ENCODE results near the gene RAMP3.

RAMP3 gene

DNA sequence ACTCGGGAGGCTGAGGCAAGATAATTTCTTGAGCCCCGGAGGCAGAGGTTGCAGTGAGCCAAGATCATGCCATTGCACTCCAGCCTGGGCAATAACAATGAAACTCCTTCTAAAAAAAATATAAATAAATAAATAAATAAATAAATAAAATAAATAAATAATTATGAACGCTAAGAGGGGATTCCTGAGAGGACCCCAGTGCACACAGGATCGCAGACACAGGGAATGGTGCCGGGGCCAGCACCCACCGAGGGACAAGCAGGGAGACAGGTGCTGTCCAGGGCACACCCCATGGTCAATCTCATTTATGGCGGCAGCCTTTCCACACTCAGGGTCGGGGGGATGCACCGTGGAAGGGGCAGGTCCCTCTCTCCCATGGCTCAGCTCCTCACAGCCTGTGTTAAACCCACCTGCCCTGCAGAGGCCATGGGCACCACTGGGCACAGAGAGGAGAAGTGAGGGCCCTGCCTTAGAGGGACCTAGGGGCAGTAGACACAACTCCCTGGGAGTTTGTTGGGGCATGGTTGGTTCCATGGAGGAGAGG, 2.2 kb upstream of the RAMP3 start:
- H3K4me3 ChIP-seq (replicated peaks; ENCODE audit: low read depth, low read length), result no peak overlapping the region
- TF ChIP-seq CTCF (IDR thresholded peaks at IDR 0.05; ENCODE audit: insufficient read depth, low read length, poor library complexity, severe bottlenecking), result no peak
- DNase-seq (ENCODE audit: extremely low read depth, insufficient read length), result no peak
- H3K27me3 ChIP-seq (replicated peaks; ENCODE audit: control insufficient read depth, insufficient read depth, low read length), result peaks cover 1% of the 10 kb centered on the region; the same call in 1 of the 2 replicates
- no peaks in the 10 kb centered on the region for H3K36me3 ChIP-seq (ENCODE audit: control insufficient read depth, insufficient read depth, low read length)

GRCh38 chr7:45155941-45156340, 1.6 kb upstream of the RAMP3 start:
- DNase-seq (ENCODE audit: extremely low read depth, insufficient read length), result no peak
- H3K36me3 ChIP-seq (ENCODE audit: control insufficient read depth, insufficient read depth, low read length), result no peaks in the 10 kb centered on the region
- TF ChIP-seq CTCF (IDR thresholded peaks at IDR 0.05; ENCODE audit: insufficient read depth, low read length, poor library complexity, severe bottlenecking), result no peak
- no peak overlapping the region for H3K4me3 ChIP-seq (replicated peaks; ENCODE audit: low read depth, low read length)
- peaks cover 1% of the 10 kb centered on the region; the same call in 1 of the 2 replicates for H3K27me3 ChIP-seq (replicated peaks; ENCODE audit: control insufficient read depth, insufficient read depth, low read length)

GRCh38 chr7:45156516-45157272, 897 bp upstream of the RAMP3 start:
- no peak for DNase-seq (ENCODE audit: extremely low read depth, insufficient read length)
- TF ChIP-seq CTCF (IDR thresholded peaks at IDR 0.05; ENCODE audit: insufficient read depth, low read length, poor library complexity, severe bottlenecking), result no peak
- H3K4me3 ChIP-seq (replicated peaks; ENCODE audit: low read depth, low read length), result no peak overlapping the region

DNA sequence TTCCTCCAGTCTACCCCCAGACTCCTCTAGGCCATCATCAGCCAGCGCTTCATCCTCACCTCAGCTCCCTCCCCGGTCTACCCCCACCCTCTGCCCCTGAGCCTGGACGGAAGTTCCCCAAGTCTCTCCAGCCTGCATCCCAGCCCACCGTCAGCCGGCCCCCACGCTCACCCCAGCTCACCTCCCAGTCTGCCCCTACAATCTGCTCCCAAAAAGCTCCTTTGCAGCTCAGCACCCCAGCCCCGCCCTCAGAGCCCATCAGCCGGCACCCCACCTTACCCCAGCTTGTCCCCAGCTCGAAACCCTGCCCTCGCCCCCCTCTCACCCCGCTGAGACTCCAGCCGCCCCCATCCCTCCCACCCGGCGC, 322 bp upstream of the RAMP3 start:
- no peak for TF ChIP-seq CTCF (IDR thresholded peaks at IDR 0.05; ENCODE audit: insufficient read depth, low read length, poor library complexity, severe bottlenecking)
- no peak overlapping the region for H3K4me3 ChIP-seq (replicated peaks; ENCODE audit: low read depth, low read length)
- H3K27me3 ChIP-seq (replicated peaks; ENCODE audit: control insufficient read depth, insufficient read depth, low read length), result peaks cover 1% of the 10 kb centered on the region; the same call in 1 of the 2 replicates
- DNase-seq (ENCODE audit: extremely low read depth, insufficient read length), result no peak
- no peaks in the 10 kb centered on the region for H3K36me3 ChIP-seq (ENCODE audit: control insufficient read depth, insufficient read depth, low read length)

More at GRCh38 chr7:45156516-45157272, 897 bp upstream of the RAMP3 start:
- no peaks in the 10 kb centered on the region for H3K36me3 ChIP-seq (ENCODE audit: control insufficient read depth, insufficient read depth, low read length)
- peaks cover 1% of the 10 kb centered on the region; the same call in 1 of the 2 replicates for H3K27me3 ChIP-seq (replicated peaks; ENCODE audit: control insufficient read depth, insufficient read depth, low read length)

DNA sequence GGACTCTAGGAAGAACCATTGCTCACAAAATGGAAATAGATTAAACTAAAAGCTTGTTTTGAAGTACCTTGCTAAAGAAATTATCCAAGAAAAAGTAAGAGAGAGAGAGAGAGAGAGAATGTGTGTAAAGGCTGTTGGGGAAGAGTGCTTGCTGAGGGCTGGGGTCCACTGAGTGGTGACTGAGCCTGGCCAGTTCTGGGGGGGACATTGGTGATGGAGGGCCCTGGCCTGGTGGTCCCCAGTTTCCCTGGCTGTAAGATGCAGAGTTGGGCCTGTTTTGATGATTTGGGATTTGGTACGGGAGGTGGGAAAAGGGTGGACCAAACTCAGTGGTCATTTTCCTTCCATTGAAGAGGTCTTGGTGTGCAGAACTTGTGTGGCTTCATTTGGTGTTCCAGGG, 880 bp downstream of the RAMP3 start:
- no peaks in the 10 kb centered on the region for H3K36me3 ChIP-seq (ENCODE audit: control insufficient read depth, insufficient read depth, low read length)
- peaks cover 1% of the 10 kb centered on the region; the same call in 1 of the 2 replicates for H3K27me3 ChIP-seq (replicated peaks; ENCODE audit: control insufficient read depth, insufficient read depth, low read length)
- no peak for DNase-seq (ENCODE audit: extremely low read depth, insufficient read length)
- TF ChIP-seq CTCF (IDR thresholded peaks at IDR 0.05; ENCODE audit: insufficient read depth, low read length, poor library complexity, severe bottlenecking), result no peak
- no peak overlapping the region for H3K4me3 ChIP-seq (replicated peaks; ENCODE audit: low read depth, low read length)

All from GM06990 (cell line).